Measurements from ENCODE around the gene PTPRG. TPM values are rescaled to one million over a fixed set of nuclear protein-coding genes. Genes with fewer than 3 reads are reported as not detected.

PTPRG gene
- total and polyA plus RNA-seq, 11 donors: 8.0 to 48.5 (median 35.4) TPM

DNA sequence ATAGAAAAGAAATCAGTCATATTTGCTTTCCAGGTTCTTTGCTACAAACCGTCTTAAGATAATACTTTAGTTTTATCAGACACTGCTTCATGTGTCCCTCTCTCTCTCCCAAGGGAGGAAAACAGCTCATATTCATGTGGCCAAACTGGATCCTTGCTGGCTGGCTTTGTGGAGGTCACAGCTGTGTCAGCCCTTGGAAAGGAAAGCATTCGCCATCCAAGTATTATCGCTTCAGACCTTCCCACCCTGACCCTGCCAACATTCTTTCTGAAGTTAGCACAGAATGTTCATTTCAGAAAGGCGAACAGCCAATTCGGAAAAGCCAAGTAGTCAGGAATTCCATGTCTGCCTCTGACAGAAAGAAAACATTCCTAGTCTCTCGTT is 598.3 kb downstream of the PTPRG start:
- 3 to 11% (median 10%) methylated on average over 6 of the region's 6 CpGs for WGBS, 4 donors
- peaks cover 6 to 75% (median 53%) of the 10 kb centered on the region in 12 donors for H3K4me1 ChIP-seq
- TF ChIP-seq CTCF (IDR thresholded peaks at IDR 0.05) (no peak), POLR2A (IDR thresholded peaks at IDR 0.05) (no peak)
- peak overlapping the region; percentile 80 to 93 (median 88) for H3K27ac ChIP-seq
- peak; percentile 65 to 89 (median 83) for DNase-seq
- intact Hi-C loops (cut with DNase I): loop anchor here in 3 of 10 donors (5.0 kb wide), 3 partner anchors 62 to 352 kb away; no protein-coding TSS in a partner anchor
- no peaks in the 10 kb centered on the region for H3K9me3 ChIP-seq
- no peak overlapping the region for H3K4me3 ChIP-seq
- peaks cover 0 to 9% (median 0%) of the 10 kb centered on the region in 9 donors for H3K36me3 ChIP-seq
- H3K27me3 ChIP-seq: no peaks in the 10 kb centered on the region
- ATAC-seq: peak; percentile 94 to 96 (median 96)

DNA sequence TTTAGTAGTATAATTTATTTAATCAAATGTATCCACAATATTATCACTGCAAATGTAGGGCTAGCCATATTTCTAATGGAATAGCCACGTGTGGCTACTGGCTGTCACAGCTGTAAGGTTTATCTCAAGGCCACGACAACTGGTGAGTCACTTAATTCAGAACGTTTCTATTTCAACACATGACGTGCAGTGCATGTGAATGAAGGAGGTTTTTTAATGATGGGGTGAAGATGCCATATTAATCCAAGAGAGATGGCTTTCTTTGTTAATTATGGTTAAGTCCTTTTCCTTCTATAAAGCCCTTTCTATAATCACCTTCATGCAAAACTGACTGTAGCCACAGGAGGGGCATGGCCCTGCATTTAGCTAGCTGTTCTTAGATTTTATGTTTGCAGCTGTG is 600.0 kb downstream of the PTPRG start:
- no peaks in the 10 kb centered on the region for H3K9me3 ChIP-seq
- ATAC-seq (peak; percentile 58 to 76 (median 74)), DNase-seq (peak in 3 of 5 donors; percentile 29 to 47 (median 33))
- intact Hi-C loops (cut with DNase I): loop anchor here in 3 of 10 donors (5.0 kb wide), 3 partner anchors 64 to 354 kb away; no protein-coding TSS in a partner anchor
- H3K4me3 ChIP-seq: no peak overlapping the region
- TF ChIP-seq CTCF (IDR thresholded peaks at IDR 0.05) (no peak), POLR2A (IDR thresholded peaks at IDR 0.05) (no peak)
- peak overlapping the region; percentile 80 to 93 (median 88) for H3K27ac ChIP-seq
- H3K36me3 ChIP-seq: peaks cover 0 to 9% (median 0%) of the 10 kb centered on the region in 9 donors
- 9 to 18% (median 12%) methylated on average over 4 of the region's 4 CpGs for WGBS, 4 donors
- H3K27me3 ChIP-seq: no peaks in the 10 kb centered on the region
- H3K4me1 ChIP-seq: peaks cover 6 to 67% (median 47%) of the 10 kb centered on the region in 12 donors

DNA sequence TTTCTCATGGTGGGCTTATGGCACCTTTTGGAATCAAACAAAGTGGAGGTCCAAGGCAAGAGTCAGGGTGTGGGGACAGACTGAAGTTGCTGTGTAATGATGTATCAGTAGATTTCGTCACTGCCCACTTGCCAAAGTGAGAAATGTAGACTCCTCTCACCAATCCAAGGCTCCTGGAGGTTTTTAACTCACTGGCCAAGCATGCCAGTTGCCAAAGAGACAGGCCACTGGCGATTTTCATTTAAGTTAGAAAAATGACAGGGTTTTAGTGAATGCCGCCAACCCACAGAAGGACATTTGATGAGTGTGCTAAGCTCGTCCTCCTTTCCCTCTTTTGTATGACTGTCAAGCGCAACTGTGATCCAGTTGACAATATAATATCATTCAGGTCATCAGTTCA is 602.8 kb downstream of the PTPRG start:
- DNase-seq: no peak

More for the DNA sequence above, 602.8 kb downstream of the PTPRG start:
- no peak overlapping the region for H3K4me3 ChIP-seq
- peak overlapping the region in 2 of 12 donors; percentile 4 to 14 for H3K27ac ChIP-seq
- peaks cover 6 to 63% (median 39%) of the 10 kb centered on the region in 12 donors for H3K4me1 ChIP-seq
- ATAC-seq: no peak
- intact Hi-C loops (cut with DNase I): loop anchor here in 3 of 10 donors (5.0 kb wide), 3 partner anchors 67 to 357 kb away; no protein-coding TSS in a partner anchor
- H3K9me3 ChIP-seq: no peaks in the 10 kb centered on the region
- peaks cover 0 to 9% (median 0%) of the 10 kb centered on the region in 9 donors for H3K36me3 ChIP-seq
- WGBS, 4 donors: 93 to 97% (median 93%) methylated on average over 5 of the region's 5 CpGs
- TF ChIP-seq CTCF (IDR thresholded peaks at IDR 0.05) (no peak), POLR2A (IDR thresholded peaks at IDR 0.05) (no peak)
- no peaks in the 10 kb centered on the region for H3K27me3 ChIP-seq
